Measurements from ENCODE around the gene FAM117A.

DNA sequence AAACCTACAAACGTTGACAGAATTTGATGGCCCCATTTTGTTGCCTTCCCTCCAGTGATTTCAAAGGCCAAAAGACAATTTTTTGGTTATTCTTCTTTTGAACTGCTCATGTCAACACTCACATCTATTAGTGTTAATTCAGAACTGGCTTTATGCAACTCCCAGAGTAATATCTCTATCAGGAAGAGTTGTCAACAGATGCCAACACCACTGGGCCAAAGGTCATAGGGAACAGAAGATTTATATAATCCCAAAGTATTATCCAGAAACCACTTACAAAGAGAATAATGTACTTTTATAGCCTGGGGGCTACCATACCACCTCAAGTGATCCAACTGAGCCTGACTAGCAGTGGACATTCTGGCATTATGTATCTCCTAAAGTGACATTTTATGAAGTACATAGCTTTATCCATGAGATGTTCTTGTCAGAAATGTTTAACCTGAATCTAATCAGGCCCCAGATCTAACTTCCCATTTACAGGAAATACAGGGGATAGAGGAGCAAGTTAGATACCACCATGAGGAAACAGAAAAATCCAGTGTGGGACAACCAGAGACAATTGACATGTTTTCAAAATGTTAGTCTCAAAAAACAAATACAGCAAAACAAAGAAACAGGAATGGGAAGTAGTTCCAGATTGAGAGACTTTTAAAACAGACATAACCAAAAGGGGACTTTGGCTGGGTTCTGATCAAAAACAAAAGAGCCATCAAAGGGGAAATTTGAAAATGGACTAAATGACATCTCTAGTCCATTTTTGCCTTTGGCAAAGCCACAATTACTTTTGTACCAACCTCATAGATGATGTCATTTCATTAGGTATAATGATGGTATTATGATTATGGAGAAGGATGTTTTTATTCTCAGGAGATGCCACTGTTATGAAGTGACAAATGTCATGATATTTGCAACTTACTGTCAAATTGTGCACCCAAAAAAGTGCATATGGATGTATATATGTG lies 18.5 kb downstream of the FAM117A start:
- TF ChIP-seq, protein P1, sequence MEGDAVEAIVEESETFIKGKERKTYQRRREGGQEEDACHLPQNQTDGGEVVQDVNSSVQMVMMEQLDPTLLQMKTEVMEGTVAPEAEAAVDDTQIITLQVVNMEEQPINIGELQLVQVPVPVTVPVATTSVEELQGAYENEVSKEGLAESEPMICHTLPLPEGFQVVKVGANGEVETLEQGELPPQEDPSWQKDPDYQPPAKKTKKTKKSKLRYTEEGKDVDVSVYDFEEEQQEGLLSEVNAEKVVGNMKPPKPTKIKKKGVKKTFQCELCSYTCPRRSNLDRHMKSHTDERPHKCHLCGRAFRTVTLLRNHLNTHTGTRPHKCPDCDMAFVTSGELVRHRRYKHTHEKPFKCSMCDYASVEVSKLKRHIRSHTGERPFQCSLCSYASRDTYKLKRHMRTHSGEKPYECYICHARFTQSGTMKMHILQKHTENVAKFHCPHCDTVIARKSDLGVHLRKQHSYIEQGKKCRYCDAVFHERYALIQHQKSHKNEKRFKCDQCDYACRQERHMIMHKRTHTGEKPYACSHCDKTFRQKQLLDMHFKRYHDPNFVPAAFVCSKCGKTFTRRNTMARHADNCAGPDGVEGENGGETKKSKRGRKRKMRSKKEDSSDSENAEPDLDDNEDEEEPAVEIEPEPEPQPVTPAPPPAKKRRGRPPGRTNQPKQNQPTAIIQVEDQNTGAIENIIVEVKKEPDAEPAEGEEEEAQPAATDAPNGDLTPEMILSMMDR (IDR thresholded peaks at IDR 0.05) = no peak
- no peak for TF ChIP-seq EZH2 (IDR thresholded peaks at IDR 0.05; ENCODE audit: borderline replicate concordance, insufficient read depth, low read depth, low read length, poor library complexity, severe bottlenecking)

All from B cell (primary cell).